ENCODE data around the gene TMEM200A.
A peak's percentile ranks its signal among the peaks of the same experiment; 100 is the strongest.
"Not testable (repeated sequence)": the region's sequence is repeated elsewhere in the genome, so short reads cannot be mapped to it uniquely, and the experiment has no call there.

TMEM200A gene

GRCh38 chr6:130365166-130366106, at the start of gene TMEM200A:
Gene TMEM200A, plus strand, starts transcription at chr6:130366017. Its CDS starts 74,406 bp downstream, at chr6:130440423.
- DNase-seq: no peak

DNA sequence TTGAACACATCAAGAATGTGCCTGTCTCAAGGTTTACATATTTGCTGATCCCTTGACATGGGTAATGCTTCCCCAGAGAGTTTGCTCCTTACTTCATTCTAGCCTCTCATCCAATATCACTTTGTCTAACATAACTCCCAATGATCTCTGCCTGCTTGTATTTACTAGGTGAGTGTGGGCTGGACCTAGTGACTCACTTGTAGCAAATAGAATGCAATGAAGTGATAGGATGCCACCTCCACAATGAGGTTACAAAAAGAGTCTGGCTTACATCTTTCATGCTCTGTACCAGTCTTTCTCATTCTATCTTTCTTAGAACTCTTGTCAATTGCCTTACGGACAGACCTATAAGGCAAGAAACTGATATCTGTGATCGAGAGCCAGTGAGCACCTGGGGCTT, 44.9 kb upstream of the TMEM200A start:
- no peak for DNase-seq

DNA sequence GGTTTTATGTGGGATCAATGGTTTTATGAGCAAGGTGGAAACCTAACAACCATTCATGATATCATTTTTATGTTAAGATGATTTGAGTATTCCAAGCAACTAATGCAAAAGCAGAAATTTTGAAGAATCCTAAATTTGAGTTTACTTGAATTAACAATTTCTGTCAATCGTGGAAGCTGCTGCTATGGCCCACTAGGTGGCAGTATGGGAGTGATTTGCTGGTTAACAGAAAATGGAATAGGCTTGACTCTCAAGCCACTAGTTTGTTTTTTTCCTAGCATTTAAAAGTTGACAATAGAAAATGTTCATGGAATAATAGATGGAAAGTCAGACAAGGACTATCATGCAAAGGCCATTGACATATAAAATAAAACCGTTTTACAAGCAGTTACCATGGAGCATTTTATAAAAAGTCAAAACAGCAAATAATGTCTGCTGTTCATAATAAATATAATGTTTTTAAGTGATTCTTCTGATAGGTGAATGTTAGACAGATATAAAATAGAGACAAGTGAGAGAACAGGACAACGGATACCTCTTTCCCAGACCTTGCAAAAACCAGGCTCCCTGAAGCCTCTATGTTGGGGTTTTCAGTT, 43.0 kb upstream of the TMEM200A start:
- peak; percentile 27 for DNase-seq

DNA sequence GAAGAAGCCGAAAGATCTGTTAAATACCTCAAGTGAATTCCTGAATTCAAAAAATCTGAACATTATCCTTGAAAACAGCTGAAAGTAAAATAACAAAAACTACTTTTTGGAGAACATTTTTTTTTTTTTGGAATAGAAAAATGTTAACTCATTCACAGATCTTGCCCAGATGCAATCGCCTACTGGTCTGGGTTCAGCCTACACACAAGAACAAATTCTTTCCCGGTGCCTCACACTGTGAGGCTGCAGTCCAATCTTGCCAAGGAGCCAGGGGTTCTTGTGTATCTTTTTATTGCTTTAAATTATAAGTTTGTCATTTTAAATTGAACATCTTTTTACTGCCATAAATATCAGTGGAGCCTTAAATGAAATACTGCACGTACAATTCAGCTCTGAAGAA, 41.2 kb upstream of the TMEM200A start:
- DNase-seq: no peak

DNA sequence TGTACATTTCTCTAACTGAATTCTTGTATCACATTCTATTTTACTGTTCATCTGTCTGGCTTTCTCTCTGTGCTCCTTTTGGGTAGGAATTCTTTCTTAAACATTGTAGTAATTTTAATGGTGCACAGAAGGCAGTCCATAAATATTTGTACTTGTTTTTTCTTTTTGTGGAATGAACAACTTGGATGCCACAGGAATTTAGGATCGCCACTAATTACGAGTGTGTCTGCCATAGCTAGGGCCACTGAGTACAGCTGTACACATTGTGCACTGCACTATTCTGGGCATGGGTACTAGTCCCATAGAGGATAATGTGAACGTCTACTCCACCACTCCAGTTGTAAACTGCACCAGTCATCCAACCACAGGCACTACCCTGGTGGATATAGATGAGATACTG, 39.3 kb upstream of the TMEM200A start:
- DNase-seq: no peak

GRCh38 chr6:130337534-130337933, 28.3 kb upstream of the TMEM200A start:
- no peak for DNase-seq

DNA sequence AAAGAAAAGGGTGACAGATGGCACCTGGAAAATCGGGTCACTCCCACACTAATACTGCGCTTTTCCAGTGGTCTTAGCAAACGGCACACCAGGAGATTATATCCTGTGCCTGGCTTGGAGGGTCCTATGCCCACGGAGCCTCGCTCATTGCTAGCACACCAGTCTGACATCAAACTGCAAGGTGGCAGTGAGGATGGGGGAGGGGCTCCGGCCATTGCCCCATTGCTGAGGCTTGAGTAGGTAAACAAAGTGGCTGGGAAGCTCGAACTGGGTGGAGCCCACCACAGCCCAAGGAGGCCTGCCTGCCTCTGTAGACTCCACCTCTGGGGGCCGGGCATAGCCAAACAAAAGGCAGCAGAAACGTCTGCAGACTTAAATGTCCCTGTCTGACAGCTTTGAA, 19.5 kb upstream of the TMEM200A start:
- not testable (repeated sequence) for DNase-seq

- DNase-seq: no peak
These were observed 11.5 kb upstream of the TMEM200A start for GRCh38 chr6:130354322-130354721.

DNA sequence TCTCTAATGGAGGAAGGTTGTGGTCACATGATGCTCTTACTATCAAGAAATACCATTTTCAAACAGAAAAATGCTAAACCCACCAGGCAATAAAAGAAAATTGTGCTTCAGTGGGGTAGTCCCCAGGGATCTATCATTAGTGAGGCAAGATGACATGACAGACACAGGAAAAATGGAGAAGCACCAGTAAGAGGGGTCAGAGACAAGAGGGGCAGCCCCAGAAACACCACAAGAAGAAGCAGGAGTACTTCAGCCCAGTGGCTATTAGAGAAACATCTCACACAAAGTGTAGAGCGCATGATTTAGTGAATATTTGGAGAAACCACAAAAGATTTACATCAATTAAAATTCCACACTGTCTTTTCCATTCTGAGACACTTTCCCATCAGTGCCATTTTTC, 10.2 kb upstream of the TMEM200A start:
- no peak for DNase-seq

GRCh38 chr6:130357436-130357835, 8.4 kb upstream of the TMEM200A start:
- no peak for DNase-seq

GRCh38 chr6:130359736-130360135, 6.1 kb upstream of the TMEM200A start:
- DNase-seq: no peak

DNA sequence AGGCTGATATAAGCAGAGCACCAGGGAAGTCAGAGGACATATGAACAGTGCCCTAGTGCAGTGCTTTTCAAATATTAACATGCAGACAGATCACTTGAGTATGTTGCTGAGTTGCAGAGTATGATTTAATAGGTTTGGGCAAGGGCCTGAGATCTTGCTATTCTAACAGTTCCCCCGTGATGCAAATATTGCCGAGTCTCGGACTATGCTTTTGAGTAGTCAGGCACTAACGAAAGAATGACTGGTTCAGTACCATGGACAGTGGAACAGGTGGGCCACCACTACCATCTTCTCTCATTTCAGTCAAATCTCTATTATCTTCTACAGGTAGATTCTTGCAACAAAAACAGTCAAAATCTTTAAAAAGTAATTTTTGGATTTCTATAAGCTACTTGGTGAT, 3.7 kb upstream of the TMEM200A start:
- DNase-seq: no peak

GRCh38 chr6:130364224-130364780, 1.5 kb upstream of the TMEM200A start:
- DNase-seq: no peak

- DNase-seq: no peak
These were observed 539 bp downstream of the TMEM200A start for GRCh38 chr6:130366107-130367005.

DNA sequence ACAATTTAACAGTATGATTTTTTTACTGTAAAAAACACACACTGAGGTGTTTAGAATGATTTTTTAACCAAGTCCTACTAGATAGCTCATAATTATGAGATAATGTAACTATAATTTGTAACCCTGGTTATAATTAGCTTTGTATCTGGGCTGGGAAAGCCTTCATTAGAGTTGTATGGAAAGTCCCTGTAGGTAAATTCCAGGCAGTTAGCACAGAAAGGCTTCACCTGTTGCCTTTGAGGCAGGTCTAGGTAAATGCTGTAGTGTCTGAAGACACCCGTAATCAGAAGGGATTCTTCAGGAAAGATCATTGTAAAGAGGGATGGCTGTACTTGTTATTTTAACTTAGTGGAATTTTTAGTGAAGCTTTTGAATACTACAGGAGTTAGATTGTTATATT, 1.9 kb downstream of the TMEM200A start:
- DNase-seq: no peak

DNA sequence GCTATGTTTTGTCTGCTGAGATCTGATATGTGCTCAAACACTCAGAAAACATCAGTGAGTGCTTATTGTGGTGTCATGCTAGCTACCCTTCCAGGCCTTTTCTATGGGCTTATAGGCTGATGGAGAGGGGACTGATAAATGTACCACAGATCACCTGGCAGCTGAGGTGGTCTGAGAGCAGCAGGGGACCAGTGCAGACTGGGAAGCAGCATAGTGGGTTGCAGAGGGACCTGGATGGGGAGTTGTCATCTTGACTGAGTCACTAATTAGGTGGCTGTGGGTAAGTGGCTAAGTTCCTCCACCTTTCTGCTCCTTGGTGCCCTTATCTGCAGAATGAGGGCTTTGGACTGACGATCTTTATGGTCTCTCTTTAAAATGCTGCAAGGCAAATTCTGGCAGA, 2.8 kb downstream of the TMEM200A start:
- no peak for DNase-seq

DNA sequence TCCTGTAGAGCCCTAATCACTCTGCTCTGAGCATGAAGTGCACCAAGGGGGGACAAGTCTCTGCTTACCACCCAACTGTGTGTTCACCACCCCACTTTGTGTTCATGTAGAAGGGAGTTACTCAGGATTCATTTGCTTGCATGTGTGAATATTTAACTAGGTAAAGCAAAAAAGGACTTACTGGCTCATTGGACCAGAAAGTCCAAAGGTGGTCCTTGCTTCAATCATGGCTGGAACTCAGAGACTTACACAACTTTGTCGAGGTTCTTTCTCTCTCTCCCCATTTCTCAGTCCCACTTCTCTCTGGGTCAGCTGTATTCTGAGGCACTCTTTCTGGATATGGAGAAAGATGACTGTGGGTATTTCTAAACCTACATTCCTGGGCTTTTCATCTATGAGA, 4.0 kb downstream of the TMEM200A start:
- no peak for DNase-seq

GRCh38 chr6:130371921-130372420, 6.2 kb downstream of the TMEM200A start:
- no peak for DNase-seq

GRCh38 chr6:130372786-130373185, 7.0 kb downstream of the TMEM200A start:
- no peak for DNase-seq

DNA sequence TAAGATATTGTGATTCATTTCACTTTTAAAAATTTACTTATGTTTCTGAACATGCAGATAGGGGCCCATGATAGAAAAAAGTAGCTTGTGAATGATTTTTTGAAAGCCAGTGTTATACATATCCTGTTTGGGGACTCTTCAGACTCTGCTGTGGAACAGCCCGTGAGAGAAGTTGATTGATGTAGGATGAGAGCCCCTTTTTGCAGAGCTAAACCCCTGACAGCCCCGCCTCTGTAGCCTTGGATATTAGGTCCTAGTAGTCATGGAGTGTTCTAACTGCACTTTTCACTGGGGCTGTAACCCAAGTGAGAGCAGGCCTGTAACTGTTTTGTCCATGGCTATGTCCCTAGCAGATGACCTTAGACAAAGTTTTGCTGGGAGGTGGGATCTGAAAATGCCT, 8.2 kb downstream of the TMEM200A start:
- no peak for DNase-seq

DNA sequence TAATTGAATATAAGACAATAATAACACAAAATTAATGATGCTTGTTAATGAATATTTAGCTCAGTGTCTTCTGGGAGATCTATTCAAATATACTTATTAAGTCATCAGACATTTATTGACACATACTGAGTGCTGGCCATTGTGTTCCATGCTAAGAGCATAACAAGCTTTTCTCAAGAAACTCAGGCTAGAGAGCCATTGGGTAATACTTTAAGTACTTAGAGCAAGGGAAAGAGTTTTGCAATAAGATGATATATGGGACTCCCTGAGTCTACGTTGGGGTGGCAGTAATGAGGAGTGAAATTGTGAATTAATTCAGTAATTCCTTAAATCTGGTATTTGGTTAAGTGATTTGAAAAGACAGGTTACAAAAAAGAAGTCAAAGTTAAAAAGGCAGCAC, 11.1 kb downstream of the TMEM200A start:
- no peak for DNase-seq

DNA sequence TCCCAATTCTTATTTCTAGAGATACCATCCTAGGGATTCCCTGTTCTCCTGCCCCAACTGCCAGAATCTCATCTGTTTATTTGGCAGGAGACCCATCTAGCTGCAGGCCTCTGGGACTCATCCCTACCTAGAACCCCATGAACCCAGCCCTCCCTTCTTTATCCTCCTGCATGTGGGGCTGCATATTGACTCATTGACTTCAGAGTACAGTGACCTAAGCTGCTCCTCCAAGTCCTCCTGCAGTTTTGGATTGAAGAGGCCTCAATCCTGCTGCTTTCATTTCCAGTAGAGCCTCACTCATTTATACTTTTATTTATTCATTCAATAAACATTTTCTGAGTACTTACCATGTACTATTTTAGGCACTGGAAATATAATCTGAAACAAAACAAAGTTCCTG, 11.6 kb downstream of the TMEM200A start:
- DNase-seq: no peak

DNA sequence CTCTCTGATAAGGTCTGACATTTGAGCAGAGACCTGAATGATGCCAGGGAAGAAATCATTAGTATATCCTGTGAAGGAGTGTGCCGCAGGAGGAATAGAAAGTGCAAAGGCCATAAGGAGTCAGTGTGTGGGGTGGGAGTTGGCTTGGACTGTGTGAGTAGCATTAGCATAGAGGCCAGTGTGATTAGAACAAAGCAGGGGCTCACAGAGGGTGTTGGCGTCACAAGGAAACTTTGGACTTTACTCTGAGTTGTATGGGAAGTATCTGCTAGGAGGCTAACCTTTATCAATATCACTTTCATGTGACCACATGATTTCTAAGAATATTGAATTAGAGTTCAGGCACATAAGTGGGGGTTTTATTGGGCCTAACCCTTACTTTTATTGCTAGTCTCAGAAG, 12.1 kb downstream of the TMEM200A start:
- no peak for DNase-seq

Data from NCI-H187 treated with DMSO at 0.1 percent for 48 hours (cell line).